Vagina (tissue), 2 donors: ENCODE results near the gene FABP1. TPM values are rescaled to one million over a fixed set of nuclear protein-coding genes. Genes with fewer than 3 reads are reported as not detected.

Experiments used
- DNase-seq, 2 donors: peaks; one replicate each; pipeline ENCODE4 v3.0.0-alpha.2; 2017; ENCODE audit errors: extremely low spot score in 2 of 2
- H3K27ac ChIP-seq: fragments of 200-600 bp; sonication (generic); one replicate; pipeline ENCODE4 v1.5.1; 2019
- H3K27me3 ChIP-seq: fragments of 200-600 bp; sonication (generic); one replicate; pipeline ENCODE4 v1.5.1; 2019
- H3K36me3 ChIP-seq, 2 donors: fragments of 200-600 bp; sonication (generic); one replicate each; pipeline ENCODE4 v1.5.1; 2017 to 2019
- H3K4me1 ChIP-seq: fragments of 200-600 bp; sonication (generic); one replicate; pipeline ENCODE4 v1.5.1; 2019
- H3K4me3 ChIP-seq, 2 donors: fragments of 200-600 bp; sonication (generic); 1 replicate in 1 of 2; 2 replicates in 1 of 2; pipeline ENCODE4 v1.5.1; 2016 to 2019
- H3K9me3 ChIP-seq: fragments of 200-600 bp; sonication (generic); one replicate; pipeline ENCODE4 v1.5.1; 2019
- POLR2A ChIP-seq, 2 donors: fragments of 450-650 bp; IDR thresholded peaks; one replicate each; pipeline ENCODE4 v1.6.1; 2017; ENCODE audit warnings: antibody characterized with exemption in 2 of 2, mild to moderate bottlenecking in 2 of 2, moderate library complexity in 2 of 2
- POLR2AphosphoS5 ChIP-seq, 2 donors: sonication (generic); formaldehyde crosslinking; IDR thresholded peaks; one replicate each; pipeline ENCODE4 v1.9.0; 2017; ENCODE audit warnings: antibody characterized with exemption in 2 of 2, mild to moderate bottlenecking in 2 of 2, low read depth in 1 of 2; ENCODE audit not compliant: insufficient read depth in 1 of 2
- intact Hi-C: fragments of 100-400 bp; cut with DNase I; formaldehyde crosslinking; loops from one replicate; pipeline ENCODE4 v1.15.1; 2023
- total RNA-seq: library from RNA; depleted of rRNA; stranded (reverse); fragments of >200 nt; gene quantifications from one replicate; pipeline ENCODE4 v1.2.3, GENCODE V29; 2016
- TF ChIP-seq, protein P1 (sequence below), 3 experiments: fragments of 450-650 bp in 2 of 3; fragments of 200-600 bp in 1 of 3; sonication (generic) in 1 of 3; IDR thresholded peaks; one replicate each; pipeline ENCODE4 v1.5.1; 2017 to 2019; ENCODE audit warnings: antibody characterized with exemption in 3 of 3, mild to moderate bottlenecking in 2 of 3, moderate library complexity in 2 of 3

Gene FABP1
- total RNA-seq, 1 donor from 2014 or later: not detected

DNA sequence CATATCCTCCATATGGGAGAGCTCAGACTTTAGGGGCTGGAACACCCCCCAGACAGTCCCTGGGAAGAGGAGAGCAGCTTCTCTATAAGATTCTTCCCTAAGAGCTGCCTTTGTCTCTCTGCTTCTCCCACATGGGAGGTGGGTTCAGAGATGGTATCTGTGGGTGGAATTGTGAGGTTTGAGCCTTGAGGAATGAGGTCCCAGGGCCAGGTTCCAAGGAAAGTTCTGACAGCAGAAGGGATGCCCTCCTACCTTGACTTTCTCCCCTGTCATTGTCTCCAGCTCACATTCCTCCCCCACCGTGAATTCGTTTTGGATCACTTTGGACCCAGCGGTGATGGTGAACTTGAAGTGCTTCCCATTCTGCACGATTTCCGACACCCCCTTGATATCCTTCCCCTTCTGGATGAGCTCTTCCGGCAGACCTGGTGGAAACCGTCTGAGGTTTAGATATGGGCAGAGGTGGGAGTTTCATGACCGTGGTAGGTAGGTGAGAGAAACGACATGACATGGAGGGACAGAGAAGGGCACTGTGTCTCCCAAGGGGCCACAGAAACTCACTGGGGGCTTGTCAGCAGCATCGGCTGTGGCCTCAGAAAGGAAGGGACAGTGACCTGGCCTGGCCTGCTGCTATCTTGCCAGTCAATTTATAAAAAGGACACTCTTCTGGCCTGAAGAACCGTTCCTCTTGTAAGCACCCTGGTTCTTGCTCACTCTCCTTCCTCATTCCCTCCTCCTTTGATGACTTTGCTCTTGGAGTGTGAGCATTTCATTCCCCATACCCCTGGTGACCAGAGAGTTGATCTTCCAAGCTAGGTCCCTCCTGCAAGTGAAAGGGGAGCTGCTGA lies 1.7 kb downstream of the FABP1 start:
- Histone ChIP-seq H3K36me3 (no peaks in the 10 kb centered on the region), H3K4me3 (no peak overlapping the region)
- intact Hi-C loops: no loop called here

DNA sequence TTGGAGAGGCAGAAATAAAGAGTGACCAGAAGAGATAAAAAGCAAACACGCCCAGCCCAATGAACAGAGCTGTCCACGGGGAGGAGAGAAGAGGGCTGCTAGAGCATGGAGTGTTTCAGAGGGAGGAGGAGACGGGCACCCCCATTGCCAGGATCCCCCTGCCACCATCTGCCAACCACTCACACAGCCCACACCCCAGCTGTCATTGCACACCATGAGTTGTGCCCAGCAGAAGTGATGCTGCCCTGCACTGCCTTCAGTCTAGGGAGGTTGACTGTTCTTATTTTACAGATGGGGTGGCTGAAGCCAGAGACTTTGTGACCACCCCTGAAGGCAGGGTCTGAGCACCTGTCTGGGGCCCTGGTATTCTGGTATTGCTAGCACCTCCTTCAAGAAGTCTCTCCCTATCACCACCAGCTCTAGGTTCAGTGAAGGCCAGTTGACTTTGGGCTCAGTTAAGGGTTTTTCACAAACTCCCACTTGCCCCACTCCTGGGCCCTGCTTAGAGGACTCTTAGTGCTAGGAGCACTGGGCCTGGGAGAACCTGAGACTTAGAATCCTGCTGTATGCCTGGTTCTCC lies 2.4 kb downstream of the FABP1 start:
- DNase-seq: peak in 1 of 2 donors; percentile 74
- intact Hi-C loops: no loop called here
- H3K36me3 ChIP-seq: no peaks in the 10 kb centered on the region
- no peak overlapping the region for H3K27ac ChIP-seq
- no peaks in the 10 kb centered on the region for H3K9me3 ChIP-seq
- no peak overlapping the region for H3K4me3 ChIP-seq
- TF ChIP-seq POLR2AphosphoS5 (IDR thresholded peaks at IDR 0.05; ENCODE audit: insufficient read depth in 1 of 2, low read depth in 1 of 2): no peak
- TF ChIP-seq, protein P1, sequence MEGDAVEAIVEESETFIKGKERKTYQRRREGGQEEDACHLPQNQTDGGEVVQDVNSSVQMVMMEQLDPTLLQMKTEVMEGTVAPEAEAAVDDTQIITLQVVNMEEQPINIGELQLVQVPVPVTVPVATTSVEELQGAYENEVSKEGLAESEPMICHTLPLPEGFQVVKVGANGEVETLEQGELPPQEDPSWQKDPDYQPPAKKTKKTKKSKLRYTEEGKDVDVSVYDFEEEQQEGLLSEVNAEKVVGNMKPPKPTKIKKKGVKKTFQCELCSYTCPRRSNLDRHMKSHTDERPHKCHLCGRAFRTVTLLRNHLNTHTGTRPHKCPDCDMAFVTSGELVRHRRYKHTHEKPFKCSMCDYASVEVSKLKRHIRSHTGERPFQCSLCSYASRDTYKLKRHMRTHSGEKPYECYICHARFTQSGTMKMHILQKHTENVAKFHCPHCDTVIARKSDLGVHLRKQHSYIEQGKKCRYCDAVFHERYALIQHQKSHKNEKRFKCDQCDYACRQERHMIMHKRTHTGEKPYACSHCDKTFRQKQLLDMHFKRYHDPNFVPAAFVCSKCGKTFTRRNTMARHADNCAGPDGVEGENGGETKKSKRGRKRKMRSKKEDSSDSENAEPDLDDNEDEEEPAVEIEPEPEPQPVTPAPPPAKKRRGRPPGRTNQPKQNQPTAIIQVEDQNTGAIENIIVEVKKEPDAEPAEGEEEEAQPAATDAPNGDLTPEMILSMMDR (IDR thresholded peaks at IDR 0.05): no peak
- TF ChIP-seq POLR2A (IDR thresholded peaks at IDR 0.05): no peak
- H3K27me3 ChIP-seq: no peaks in the 10 kb centered on the region
- no peaks in the 10 kb centered on the region for H3K4me1 ChIP-seq

More for the DNA sequence above, 1.7 kb downstream of the FABP1 start:
- no peak for TF ChIP-seq POLR2AphosphoS5 (IDR thresholded peaks at IDR 0.05; ENCODE audit: insufficient read depth in 1 of 2, low read depth in 1 of 2)
- TF ChIP-seq, protein P1 (IDR thresholded peaks at IDR 0.05): no peak
- TF ChIP-seq POLR2A (IDR thresholded peaks at IDR 0.05): no peak
- no peaks in the 10 kb centered on the region for H3K4me1 ChIP-seq
- no peak overlapping the region for H3K27ac ChIP-seq
- H3K27me3 ChIP-seq: no peaks in the 10 kb centered on the region
- H3K9me3 ChIP-seq: no peaks in the 10 kb centered on the region
- peak in 1 of 2 donors; percentile 79 for DNase-seq

DNA sequence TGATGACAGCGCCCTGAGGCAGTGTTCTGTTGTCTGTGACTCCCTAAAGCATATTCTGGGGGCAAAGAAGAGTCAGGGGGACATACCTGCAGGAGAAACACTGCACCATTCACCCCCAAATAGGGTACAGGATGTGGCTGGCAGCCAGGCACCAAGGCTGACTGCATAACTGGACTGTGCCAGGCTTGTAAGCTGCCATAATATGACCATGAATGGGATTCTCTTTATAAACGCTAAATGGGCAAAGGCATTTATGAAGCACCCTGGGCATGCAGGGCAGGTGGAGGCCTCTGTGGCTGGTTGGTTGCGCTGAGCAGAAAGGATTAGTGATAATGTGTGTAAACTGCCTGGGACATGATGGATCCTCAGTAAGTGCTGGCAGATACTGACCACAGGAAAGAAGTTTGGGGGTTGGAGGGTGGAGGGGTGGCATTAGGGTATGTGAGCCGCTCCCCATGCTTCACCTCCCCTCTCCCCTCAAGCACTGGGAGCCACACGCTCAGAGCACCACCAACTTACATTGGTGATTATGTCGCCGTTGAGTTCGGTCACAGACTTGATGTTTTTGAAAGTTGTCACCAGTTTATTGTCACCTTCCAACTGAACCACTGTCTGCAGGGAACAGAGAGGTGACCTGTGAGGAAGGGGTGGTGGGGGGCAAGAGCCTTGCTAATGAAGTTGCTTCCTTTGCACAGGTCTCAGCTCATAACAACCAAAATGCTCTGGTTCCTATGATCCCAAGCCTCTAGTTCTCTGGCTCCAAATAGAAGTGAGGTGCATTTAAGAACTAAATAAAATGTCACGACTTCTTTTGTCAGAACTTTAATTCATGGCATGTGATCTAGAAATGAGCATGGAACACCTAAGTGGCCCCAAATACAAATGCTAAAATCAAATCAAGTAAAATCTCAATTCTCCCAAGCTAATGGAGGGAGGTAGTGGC lies 3.6 kb downstream of the FABP1 start:
- no peaks in the 10 kb centered on the region for H3K27me3 ChIP-seq
- H3K4me1 ChIP-seq: no peaks in the 10 kb centered on the region
- H3K36me3 ChIP-seq: no peaks in the 10 kb centered on the region
- DNase-seq: peak in 1 of 2 donors; percentile 60
- H3K4me3 ChIP-seq: no peak overlapping the region
- TF ChIP-seq, protein P1 (IDR thresholded peaks at IDR 0.05): no peak
- TF ChIP-seq POLR2A (IDR thresholded peaks at IDR 0.05) (no peak), POLR2AphosphoS5 (IDR thresholded peaks at IDR 0.05; ENCODE audit: insufficient read depth in 1 of 2, low read depth in 1 of 2) (no peak)
- H3K27ac ChIP-seq: no peak overlapping the region
- intact Hi-C loops: no loop called here
- H3K9me3 ChIP-seq: no peaks in the 10 kb centered on the region

DNA sequence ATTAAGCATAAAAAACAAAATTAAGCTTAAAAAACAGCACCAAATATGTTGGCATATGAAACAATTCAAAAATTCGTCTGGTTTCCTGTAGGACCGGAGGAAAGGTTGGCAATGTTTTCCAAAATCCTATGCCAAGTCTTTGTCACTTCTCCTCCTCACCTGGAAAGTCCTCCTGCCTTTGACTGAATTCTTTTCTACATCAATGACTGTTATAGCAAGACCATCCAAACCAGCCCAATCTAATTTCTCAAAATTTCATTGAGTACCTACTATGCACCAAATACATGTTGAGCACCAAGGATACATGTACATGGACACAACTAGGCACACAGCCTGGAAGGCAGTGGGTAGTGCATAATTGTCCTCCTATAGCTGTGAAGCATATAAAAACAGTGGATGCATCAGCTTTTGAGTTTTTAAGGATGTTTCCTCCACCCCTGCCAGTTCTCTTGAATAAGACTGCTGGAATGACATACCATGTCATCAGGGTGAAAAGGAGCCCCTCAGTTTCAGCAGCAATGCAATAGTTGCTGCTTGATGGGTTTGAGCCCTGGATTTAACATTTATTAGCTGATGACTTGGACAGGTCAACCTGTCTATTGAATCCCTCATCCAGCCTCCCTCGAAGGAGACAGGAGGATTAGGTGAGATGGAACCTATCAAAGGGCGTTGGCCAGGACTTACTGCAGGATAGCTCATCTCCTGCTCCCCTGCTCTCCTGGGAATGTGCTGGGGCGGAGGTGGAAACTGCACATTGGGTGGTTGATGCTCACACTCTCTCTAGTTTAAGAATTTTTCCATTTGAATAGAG lies 4.5 kb downstream of the FABP1 start:
- Histone ChIP-seq H3K36me3 (no peaks in the 10 kb centered on the region), H3K27ac (no peak overlapping the region), H3K4me1 (no peaks in the 10 kb centered on the region), H3K9me3 (no peaks in the 10 kb centered on the region), H3K4me3 (no peak overlapping the region), H3K27me3 (no peaks in the 10 kb centered on the region)
- no peak for DNase-seq
- intact Hi-C loops: no loop called here
- TF ChIP-seq POLR2A (IDR thresholded peaks at IDR 0.05): no peak
- TF ChIP-seq POLR2AphosphoS5 (IDR thresholded peaks at IDR 0.05; ENCODE audit: insufficient read depth in 1 of 2, low read depth in 1 of 2): no peak
- TF ChIP-seq, protein P1 (IDR thresholded peaks at IDR 0.05): no peak
